Spleen (tissue), 7 donors: ENCODE data around the gene IL9.

Experiments used
- CTCF ChIP-seq, 11 experiments: fragments of 200-600 bp in 7 of 11; fragments of 450-650 bp in 4 of 11; sonication (generic) in 4 of 11; IDR thresholded peaks in 8 of 11; conservative IDR thresholded peaks in 3 of 11; 1 replicate in 7 of 11; 2 replicates in 4 of 11; pipeline versions ENCODE4 v1.4.0 to v1.8.0; 2016 to 2021; ENCODE audit warnings: antibody characterized with exemption in 11 of 11, inconsistent platforms in 4 of 11, mild to moderate bottlenecking in 1 of 11
- POLR2A ChIP-seq, 3 donors: fragments of 450-650 bp; IDR thresholded peaks; one replicate each; pipeline ENCODE4 v1.5.1; 2017; ENCODE audit warnings: antibody characterized with exemption in 3 of 3, mild to moderate bottlenecking in 1 of 3
- POLR2AphosphoS5 ChIP-seq, 3 donors: sonication (generic); formaldehyde crosslinking; IDR thresholded peaks; one replicate each; pipeline ENCODE4 v1.5.1; 2017; ENCODE audit warnings: antibody characterized with exemption in 3 of 3
- donor health status: DM: no; HTN: no; CAD: no; lungs with moderate emphysema.
- donor health status: DM: no; HTN: no; CAD: no.
- donor health status: DM: no; HTN: no; CAD: no.

GRCh38 chr5:135868681-135869080, 27.0 kb downstream of the IL9 start:
- no peak for TF ChIP-seq POLR2AphosphoS5 (IDR thresholded peaks at IDR 0.05)
- TF ChIP-seq POLR2A (IDR thresholded peaks at IDR 0.05) = no peak
- TF ChIP-seq CTCF (IDR thresholded peaks at IDR 0.05 in 8 of 11, conservative IDR thresholded peaks at IDR 0.05 in 3 of 11) = no peak
